HG03196 (cell line): ENCODE data around the gene OR2T27.
"Not testable (repeated sequence)": the region's sequence is repeated elsewhere in the genome, so short reads cannot be mapped to it uniquely, and the experiment has no call there.

Experiments
- ATAC-seq: cut with Tn5 transposase; IDR thresholded peaks from one replicate; pipeline ENCODE4 v1.9.1; 2021; ENCODE audit not compliant: unreplicated experiment

Gene OR2T27

DNA sequence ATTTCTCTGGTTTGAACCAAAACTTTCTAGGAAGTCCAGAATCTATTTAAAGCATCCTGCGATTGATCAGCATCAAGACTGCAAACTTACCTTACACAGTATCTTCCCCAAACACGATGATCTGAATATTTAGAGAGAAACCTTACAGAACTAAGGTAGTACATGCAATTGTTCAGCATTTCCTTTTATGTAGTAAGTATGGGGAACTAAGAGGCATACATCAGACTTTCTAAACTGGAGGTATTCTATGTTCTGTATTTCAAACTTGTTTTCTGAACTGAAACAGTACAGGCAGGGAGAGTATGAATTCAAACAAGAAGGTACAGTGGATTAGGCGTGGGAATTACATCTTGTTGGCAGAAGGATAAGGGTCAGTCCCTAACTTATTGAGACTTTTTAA is at the start of gene OR2T27:
OR2T27 (minus strand) TSS at position 175 of the 400 bp plus-strand sequence. CDS start 4,644 bp downstream, outside the sequence.
- ATAC-seq = not testable (repeated sequence)

- ATAC-seq = no peak
Observed at GRCh38 chr1:248704606-248705005, 49.3 kb upstream of the OR2T27 start.

GRCh38 chr1:248703674-248704073 is 48.3 kb upstream of the OR2T27 start:
- ATAC-seq = no peak

DNA sequence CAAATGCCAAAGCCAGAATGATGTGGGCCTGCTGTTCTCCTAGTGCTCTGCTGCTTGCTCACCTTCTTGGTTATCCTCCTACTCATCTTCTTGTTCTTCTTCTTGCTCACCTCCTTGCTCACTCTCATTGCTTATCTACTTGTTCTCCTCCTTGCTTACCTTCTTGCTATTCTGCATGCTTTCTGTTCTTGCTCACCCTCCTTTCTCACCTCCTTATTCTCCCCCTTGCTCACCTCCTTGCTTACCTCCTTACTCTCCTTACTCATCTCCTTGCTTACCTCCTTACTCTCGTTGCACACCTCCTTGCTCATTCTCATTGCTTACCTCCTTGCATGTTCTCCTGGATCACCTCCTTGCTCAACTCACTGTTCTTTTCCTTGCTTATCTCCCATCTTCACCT is 47.4 kb upstream of the OR2T27 start, which contains the start of gene OR14I1:
OR14I1 (minus strand) TSS at position 53 of the 400 bp plus-strand sequence.
- no peak for ATAC-seq

DNA sequence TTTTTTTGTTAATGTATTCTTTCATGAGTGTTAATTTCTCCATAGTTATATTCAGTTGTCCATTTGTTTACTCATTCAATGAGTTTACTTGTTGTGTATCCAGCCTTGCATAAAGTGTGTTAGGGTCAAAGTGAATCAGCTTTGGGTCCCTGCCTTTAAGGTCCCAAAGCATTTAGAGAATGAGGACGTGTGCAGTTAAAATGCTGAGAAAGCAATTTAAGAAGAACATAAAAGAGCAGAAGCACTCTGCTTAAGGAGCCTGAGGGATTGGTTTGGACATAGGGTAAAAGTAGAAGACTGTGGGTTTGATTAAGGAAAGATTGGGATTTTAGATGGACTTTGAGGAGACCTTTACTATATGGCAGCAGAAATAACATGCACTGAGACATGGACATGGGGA is 43.8 kb upstream of the OR2T27 start:
- no peak for ATAC-seq

DNA sequence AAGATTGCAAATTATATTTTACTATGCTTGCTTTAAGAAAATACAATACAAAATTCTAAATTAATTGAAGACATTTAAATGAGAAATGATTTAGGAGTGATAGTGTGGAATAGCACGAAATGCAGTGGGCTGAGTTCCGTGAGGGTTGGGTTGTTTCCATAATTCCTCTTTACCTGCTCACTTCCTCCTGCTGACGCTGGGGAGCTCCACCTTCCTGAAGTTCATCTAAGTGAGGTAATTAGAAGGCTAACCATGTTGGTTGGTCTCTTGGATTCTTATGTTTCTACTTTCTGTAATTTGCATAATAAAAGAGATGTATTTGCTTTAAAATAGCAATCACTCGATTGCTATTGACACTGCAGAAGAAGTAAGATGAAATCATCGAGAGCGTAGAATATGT is 42.6 kb upstream of the OR2T27 start:
- no peak for ATAC-seq

DNA sequence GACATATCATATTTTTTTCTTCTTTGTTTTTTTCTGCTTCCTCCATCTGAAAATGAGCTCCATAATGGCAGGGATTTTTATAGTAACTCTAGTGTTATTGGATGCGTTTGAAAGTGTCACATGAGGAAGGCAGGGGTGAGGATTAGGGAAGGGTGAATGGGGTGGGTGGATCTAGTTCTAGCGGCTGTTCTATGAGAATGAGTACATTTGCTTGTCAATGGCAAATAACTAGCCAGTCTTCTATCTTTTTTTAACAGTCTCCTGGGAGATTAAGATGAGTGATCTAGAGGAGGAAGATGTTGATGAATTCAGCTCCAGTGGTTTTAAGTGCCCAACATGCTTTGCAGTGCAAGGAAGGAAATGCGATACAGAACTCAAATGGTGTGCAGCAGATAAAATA is 41.4 kb upstream of the OR2T27 start:
- ATAC-seq = no peak

GRCh38 chr1:248696261-248696660 is 40.9 kb upstream of the OR2T27 start:
- ATAC-seq = no peak

DNA sequence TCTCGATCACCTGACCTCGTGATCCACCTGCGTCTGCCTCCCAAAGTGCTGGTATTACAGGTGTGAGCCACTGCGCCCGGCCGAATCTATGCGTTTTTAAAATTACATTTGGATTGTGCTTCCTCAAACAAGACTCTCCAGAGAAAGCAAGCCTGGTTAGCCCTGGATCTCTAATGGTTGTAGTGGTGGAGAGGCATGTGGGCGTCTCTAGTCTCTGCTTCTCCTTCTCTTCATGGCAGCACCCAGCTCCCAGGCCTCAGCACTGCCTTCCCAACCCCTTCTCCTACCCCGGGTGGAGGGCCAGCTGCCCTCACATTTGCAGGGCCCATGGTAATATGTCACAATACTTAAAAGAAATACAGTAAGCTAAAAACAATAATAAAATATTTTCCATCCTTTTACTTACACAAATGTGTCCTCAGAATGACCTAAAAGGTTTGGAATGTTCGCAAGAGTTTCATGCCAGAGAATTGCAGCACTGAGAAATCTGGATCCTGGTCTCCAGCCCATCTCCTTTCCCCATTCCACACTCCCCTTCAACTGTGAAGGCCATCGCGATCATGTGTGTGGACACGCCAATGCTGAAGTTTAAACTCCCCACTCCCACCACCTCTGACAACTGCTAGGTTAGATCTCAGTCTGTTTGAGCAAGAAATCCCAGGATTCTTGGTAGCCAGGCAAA is 40.3 kb upstream of the OR2T27 start:
- no peak for ATAC-seq

DNA sequence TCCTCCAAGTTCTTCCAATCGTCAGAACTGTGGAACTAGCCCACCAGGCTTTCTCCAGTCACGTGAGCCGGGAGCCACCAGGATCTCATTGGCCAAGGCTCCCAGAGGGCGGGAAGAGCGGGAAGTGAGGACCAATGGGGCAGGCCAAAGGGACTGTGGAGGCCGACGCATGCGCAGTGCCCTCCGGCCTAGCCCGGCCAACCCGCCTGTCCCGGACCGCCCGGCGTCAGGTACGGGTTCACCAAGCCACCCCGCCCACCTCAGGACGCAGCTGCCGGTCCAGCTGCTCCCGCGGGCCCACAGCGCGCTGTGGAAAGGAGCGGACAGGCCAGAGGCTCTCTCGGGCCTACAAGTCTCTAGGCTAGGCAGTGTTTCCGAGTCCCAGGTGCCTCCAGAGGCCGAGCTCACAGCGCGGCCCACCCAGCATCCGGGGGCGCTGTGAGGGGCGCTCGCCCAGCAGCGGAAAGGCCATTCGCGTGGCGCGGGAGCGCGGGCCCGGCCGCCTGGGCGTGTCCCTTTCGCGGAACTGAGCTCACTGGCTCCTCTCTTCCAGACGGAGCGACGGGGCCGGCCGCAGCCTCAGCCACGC is 36.3 kb upstream of the OR2T27 start:
- no peak for ATAC-seq

GRCh38 chr1:248688527-248689298 is 33.4 kb upstream of the OR2T27 start:
- peak; percentile 71 for ATAC-seq

DNA sequence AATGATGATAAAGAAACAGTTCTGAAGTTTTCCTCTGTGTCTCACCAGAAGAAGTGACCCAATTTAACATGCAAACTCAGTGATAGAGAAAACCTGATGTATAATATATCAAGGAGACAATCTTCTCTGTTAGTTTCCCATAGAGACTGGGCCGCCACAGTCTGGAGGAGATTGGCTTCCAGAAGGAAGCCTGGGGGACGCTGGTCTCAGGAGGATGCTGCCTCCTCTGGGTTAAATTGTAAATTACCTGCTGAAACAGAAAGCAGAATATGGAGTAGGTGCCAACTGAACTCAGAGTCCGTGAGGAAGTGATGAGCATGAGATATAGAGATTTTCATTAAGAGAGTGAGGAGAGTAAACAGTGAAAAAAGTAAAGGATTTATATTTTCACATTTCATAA is 31.5 kb upstream of the OR2T27 start:
- ATAC-seq = peak; percentile 62

DNA sequence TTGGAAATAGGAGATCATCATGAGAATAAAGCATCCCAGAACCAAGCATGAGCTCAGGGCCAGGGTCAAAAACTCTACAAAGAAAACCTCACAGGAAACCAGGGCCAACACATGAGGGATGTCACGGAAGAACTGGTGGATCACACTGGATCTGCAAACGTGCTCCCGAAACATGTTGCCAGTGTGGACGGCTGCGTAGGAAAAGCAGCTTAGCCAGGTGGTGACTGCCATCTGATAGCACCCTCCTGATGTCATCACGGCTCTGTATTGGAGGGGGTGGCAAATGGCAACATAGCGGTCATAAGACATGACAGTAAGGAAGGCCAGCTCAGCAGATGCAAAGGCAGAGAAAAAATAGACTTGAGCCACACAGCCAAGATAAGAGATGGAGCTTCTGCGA is 26.3 kb upstream of the OR2T27 start:
- ATAC-seq = no peak

DNA sequence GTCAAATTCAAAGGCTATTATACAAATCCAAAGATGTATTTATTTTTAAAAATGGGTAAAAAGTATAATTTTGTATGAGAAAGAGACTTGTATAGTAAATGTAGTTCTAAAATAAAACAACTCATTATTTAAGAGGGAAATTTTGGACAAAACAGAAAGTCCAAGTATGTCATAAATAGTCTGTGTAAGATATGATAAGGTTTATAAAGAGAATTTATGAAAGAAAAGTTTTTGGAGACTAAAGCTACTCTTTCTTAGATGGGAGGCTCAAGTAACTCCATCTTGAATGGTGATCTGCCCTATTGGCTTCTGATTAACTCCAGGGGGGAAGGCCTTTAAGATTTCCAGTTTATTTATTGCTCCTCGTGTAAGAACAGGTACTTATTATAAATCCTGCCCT is 14.7 kb upstream of the OR2T27 start:
- ATAC-seq = no peak

GRCh38 chr1:248663453-248664328 is 8.4 kb upstream of the OR2T27 start:
- ATAC-seq = peak; percentile 97

GRCh38 chr1:248656797-248657196 is 1.5 kb upstream of the OR2T27 start:
- ATAC-seq = peak; percentile 61

GRCh38 chr1:248648770-248649536 is 6.4 kb downstream of the OR2T27 start:
- ATAC-seq = not testable (repeated sequence)

DNA sequence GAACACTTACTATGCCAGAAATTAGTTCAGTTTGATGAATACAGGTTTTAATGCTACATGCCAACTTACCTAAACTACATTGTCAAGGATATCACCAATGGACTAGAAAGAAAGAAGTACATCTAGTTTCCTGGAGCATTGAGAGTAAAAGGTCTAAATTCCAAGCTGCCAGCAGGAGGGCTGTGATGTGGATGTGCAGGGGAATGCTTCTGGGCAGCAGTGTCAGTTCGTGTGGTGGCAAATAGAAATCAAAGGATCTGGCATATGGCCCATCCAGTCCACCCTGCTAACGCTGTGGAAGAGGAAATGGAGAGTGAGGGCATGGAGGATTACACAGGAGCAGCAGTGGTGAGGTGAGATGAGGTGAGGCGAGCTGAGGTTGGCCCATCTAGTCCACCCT is 10.2 kb downstream of the OR2T27 start, which contains the start of gene OR2T35:
OR2T35 (minus strand) TSS at position 101 of the 400 bp plus-strand sequence. CDS start 6,020 bp downstream, outside the sequence.
- ATAC-seq = not testable (repeated sequence)

DNA sequence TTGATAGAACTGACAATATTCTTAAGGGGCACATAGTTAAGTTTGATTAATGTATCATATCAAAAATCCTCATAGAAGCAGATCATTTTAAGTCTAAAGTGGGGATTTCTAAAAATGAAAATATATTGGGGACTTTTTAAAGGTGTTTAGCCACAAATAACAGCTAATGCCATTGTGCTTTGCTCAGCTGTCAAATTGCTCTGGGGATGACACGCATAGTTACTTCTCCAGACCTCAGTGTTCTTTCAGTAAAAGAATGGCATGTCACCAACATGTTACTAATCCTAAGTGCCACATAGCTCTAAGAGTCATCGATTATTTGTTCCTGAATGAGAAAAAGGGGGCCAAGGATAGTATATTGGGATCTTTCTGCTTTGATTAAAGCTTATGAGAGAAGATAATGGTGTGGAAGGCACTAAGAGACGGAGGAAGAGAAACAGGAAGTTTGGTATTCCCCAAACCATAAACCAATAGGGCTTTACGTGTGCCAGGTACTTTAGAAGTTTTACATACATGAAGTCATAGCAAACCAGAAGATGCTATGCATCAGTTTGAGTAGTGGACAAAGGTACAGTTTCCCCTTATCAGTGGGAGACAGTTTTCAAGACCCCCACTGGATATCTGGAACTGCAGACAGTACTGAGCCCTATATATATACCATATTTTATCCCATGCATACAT is 12.2 kb downstream of the OR2T27 start:
- peak; percentile 56 for ATAC-seq
